ENCODE data around the gene FBN3.
A peak's percentile ranks its signal among the peaks of the same experiment; 100 is the strongest.
"Not testable (repeated sequence)": the region's sequence is repeated elsewhere in the genome, so short reads cannot be mapped to it uniquely, and the experiment has no call there.

The FBN3 gene

DNA sequence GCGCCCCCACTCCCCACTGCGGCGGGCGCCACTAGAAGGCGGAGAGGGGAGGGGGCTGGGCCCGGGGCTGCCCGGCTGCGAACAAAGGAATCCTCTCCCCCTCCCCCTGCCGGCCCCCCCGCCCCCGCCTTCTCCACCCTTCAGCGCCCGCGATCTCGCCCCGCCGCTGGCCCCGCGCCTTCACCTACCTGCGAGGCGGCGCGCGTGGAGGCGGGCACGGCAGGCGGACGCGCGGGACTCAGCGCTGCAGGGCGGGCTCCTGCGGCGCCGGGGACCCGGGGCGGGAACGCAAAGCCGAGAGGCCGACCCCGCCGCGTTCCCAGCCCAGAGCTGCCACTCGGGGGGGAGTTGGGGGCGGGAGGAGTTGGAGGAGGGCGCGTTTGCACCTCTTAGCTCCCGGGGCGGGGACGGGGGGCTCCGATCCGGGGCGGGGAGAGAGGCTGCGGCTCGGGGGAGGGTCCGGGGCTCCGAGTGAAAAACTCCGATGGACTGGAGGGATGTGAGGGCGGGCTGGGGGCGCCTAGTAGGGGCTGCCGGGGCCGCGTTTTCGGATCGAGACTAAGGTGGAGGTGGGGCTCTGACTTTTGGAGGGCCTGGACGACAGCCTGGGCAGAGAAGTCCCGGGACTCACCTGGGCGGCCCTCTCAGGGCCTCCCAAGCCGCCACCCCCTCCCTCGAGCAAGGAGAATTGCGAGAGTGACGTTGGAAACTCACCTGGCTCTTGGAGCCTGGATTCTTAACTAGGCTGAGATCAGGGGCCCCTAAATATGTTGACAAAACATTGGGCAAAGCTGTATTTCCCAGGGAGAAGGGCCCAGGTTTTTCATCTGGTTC lies at the start of gene FBN3:
FBN3 (minus strand) TSS at position 332 of the 834 bp plus-strand sequence. CDS start 2,112 bp downstream, outside the sequence.
- FAIRE-seq: no peak

DNA sequence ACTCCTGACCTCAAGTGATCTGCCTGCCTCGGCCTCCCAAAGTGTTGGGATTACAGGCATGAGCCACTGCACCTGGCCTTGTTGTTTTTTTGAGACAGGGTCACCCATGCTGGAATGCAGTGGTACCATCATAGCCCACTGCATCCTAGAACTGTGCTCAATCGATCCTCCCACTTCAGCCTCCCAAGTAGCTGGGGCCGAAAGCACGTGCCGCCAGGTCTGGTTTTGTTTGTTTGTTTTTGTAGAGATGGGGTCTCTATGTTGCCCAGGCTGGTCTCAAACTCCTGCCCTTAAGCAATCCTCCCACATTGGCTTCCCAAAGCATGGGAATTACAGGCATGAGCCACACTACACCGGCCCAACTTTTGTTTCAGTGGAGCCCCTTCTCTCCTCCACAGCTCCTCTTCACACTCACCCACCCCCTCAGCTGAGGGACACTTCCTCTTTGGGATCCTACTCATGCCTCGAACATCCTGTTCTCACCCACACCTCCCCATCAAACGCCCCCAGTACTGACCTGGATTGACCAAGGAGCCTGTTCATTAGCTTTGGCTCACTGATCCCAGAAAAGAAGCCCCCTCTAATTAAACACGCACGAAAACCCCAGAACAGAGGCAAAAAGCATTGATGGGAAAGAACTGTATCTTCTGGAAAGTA lies 47.0 kb upstream of the FBN3 start:
- FAIRE-seq: no peak

DNA sequence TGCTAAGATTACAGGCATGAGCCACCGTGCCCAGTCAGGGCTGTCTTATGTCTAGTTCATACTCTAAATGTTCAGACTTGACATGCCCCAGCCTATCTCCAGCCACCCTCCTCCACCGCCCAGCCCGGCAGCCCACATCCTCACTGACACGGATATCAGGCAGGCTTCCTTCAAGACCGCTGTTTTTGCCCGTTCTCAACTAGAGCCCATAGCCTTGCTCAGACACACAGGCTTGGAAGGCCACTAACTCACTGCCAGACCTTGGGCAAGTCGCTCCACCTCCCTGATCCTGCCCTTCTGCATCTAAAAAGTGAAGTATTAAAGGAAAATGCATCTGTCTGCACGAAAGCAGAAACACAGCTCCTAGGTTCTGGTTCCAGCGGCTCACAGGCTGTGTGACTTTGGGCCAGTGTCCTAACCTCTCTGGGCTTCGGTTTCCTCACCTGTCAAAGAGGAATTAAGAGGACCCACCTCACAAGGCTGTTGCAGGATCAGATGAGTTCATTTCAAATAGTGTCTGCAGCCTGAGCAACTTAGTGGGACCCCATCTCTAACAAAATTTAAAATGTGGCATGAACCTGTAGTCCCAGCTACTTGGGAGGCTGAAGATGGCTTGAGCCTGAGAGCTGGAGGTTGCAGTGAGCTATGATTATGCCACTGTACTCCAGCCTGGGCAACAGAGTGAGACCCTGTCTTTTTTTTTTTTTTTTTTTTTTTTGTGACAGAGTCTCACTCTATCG lies 45.3 kb upstream of the FBN3 start:
- FAIRE-seq: no peak

DNA sequence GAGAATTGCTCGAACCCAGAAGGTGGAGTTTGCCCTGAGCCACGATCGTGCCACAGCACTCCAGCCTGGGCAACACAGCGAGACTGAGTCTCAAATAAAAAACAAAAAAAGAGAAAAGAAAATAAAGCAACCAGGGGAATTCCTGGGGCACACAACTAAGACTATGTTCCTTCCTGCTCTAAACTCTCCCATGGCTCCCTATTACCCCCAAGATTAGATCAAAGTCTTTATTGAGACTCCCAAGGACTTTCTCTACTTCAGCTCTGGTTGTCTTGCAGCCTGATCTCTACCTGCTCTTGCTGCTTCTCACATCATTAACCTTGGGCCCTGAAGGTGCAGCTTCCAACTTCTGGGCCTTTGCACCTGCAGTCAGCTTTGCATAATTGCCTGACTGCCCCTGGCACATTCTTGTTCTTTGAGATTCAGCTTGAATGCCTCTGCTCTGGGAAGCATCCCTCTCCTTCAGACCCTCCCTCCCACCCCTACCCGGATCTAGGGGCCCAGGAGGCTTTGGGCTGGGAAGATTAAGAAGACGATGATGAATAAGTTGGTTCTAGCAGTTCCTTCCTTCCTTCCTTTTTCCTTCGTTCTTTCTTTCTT lies 42.9 kb upstream of the FBN3 start:
- no peak for FAIRE-seq

DNA sequence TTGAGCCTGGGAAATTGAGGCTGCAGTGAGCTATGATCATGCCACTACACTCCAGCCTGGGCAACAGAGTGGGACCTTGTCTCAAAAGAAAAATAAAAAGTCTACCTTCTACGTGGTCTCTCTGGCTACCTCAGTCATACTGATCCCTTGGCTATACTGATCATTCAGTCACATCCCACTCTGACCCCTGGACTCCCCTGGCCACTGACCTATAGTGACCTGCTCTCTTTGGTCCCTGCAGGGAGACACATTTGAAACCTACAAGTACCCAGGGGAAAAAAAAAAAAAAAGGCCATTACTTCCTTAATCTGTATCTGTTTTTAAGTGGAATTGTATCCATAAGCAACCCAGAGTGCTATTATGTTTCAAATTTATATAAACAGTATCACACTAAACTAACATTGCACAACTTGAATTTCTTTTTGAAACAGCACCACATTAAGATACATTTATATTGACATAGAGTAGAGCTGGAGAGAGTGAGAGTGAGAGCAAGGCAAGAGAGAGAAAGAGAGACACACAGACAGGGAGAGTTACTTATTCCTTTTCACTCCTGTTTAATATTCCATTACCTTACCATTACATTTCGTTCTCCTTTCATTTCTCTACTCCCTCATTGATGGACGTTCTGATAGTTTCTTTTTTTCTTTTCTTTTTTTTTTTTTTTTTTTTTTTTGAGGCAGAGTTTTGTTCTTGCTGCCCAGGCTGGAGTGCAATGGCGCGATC lies 36.1 kb upstream of the FBN3 start:
- no peak for FAIRE-seq

DNA sequence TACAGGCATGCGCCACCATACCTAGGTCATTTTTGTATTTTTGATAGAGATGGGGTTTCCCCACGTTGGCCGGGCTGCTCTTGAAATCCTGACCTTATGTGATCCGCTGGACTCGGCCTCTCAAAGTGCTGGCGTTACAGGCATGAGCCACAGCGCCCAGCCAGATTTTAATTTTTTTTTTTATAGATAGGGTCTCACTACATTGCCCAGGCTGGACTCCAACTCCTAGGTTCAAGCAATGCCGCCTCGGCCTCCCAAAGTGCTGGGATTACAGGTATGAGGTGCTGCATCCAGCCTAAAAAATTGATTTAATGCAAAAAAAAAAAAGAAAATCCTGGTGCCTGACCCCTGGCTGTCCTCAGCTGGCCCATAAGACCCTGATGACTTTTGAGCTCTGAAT lies 34.9 kb upstream of the FBN3 start:
- FAIRE-seq: no peak

DNA sequence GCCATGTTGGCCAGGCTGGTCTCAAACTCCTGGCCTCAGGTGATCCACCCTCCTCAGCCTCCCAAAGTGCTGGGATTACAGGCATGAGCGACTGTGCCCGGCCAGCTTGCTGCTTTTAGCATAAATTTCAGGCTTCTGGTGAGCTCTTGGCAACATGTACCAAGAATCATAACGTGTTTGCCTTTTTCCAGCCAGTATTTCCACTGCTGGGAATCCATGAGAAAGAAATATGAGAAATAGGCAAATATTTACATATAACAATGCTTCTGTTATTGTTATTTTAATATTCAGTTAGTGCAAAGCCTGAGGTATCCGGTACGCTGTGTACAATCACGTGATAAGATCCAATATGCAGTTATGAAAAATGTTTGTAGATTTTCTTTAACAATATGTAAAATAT lies 30.6 kb upstream of the FBN3 start:
- no peak for FAIRE-seq

DNA sequence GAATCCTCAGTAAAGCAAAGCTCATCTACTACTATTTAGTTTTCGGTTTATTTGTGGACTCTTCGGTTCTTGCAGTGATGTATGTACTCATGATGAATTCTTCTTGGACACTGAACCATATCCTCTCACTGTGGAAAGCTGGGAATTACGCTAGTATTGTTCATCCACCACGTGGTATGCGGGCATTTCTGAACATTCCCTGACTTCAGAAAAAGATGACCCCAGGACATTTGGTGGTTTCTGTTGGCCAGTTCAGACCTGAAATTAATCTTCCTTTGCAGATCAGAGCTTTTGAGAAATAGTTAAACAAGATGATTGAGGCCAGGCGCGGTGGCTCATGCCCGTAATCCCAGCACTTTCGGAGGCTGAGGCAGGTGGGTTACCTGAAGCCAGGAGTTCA lies 25.3 kb upstream of the FBN3 start:
- FAIRE-seq: no peak

DNA sequence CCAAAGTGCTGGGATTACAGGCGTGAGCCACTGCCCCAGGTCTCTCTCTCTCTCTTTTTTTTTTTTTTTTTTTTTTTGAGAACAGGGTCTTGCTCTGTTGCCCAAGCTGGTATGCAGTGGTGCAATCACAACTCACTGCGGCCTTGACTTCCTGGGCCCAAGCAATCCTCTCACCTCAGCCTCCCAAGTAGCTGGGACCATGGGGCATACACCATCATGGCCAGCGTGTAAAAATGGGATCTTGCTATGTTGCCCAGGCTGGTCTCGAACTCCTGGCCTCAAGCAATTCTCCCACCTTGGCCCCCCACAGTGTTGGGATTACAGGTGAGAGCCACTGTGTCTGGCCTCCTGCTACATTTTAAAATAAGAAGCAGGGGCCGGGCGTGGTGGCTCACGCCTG lies 19.1 kb upstream of the FBN3 start:
- FAIRE-seq: no peak

DNA sequence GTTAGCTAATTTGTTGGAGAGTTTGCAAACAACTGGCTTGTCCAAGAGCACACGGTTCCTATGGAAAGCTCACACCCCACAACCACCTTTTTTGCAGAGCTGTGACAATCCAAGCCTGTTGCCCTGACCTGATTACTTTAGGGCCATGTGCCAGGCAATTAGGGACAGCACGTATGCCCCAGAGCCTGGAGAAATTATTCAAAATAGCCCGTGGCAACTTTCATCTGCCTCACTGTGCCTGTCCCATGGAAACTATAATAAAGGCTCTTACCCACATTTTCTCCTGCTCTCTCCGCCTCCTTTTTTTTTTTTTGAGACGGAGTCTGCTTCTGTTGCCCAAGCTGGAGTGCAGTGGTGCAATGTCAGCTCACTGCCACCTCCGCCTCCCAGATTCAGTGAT lies 18.6 kb upstream of the FBN3 start:
- FAIRE-seq: no peak

DNA sequence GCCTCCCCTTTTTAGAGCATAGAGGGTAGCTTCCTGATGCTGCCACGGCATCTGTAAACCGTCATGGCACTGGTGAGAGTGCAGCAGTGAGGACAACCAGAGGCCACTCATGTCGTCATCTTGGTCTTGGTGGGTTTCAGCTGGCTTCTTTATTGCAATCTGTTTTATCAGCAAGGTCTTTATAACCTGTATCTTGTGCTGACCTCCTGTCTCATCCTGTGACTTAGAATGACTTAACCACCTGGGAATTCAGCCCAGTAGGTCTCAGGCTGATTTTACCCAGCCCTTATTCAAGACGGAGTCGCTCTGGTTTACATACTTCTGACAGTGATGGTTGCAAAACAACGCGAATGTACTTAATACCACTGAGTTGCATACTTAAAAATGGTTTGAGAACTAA lies 14.4 kb upstream of the FBN3 start:
- FAIRE-seq: no peak

DNA sequence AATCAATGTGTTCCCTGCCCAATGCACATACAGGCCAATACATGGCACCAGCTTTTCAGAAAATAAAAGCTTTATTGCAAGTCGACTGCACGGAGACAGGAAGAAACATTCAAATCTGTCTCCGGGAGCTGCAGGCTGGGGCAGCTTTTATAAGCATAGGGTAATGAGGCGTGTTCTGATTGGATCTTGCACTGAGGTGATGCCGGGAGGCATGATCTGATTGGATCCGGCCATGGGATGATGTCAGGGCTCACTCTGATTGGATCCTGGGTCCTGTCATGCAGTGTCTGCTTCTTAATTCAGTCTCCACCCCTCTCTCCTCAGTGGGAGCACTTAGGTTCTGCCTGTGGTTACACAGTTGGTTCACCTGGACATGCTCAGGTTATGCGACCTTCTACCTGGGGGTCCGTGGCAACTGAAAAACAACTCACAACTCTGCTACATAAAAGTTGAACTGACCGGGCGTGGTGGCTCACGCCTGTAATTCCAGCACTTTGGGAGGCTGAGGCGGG lies 11.8 kb upstream of the FBN3 start:
- no peak for FAIRE-seq

DNA sequence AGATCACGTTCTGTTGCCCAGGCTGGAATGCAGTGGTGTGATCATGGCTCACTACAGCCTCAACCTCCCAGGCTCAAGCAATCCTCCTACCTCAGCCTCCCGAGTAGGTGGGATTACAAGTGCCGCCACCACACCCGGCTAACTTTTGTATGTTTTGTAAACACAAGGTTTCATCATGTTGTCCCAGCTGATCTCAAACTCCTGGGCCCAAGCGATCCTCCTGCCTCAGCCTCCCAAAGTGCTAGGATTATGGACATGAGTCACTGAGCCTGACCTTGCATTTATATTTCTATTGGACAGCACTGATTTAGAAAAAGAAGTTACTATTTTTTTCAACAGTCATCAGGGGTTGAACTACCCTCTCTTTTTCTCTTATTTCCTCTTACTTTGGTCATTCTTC lies 9.9 kb upstream of the FBN3 start:
- FAIRE-seq: not testable (repeated sequence)

DNA sequence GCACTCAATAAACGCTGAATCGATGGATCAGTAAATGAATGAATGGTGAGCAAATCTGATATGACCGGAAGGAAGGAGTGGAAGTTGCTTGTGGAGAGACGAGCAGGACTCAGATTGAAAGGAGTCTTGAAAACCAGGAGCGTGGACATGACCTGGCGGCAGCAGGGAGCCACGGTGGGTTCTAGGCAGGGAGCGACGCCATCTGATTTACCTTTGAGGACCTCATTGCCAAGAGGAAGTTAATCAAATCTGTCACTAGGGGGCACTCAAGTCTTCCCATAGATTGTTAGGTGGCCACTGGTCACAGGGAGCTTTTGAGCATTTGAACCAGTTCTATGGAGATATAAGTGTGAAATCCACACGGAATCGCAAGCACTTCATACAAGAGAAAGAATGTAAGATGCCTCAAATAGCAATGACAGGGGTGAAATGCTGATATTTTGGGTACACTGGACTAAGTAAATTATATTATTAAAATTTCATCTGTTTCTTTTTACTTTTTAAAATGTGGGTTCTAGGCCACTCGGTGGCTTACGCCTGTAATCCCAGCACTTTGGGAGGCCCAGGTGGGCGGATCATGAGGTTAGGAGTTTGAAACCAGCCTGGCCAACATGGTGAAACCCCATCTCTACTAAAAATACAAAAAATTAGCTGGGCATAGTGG lies 9.2 kb upstream of the FBN3 start:
- peak; percentile 11 for FAIRE-seq

DNA sequence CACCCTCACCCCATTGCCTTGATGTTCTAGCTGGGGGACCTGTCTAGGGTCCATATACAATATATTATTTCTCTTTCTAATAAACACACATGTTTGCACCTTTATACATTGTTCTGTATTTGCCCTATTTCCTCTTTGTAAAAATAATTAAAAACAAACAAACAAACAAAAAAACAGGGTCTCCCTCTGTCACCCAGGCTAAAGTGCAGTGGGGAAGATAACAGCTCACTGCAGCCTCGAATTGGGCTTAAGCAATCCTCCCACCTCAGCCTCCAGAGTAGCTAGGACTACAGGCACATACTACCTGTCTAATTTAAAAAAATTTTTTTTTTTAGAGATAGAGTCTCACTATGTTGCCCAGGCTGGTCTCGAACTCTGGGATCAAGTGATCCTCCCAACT lies 5.9 kb upstream of the FBN3 start:
- FAIRE-seq: no peak

DNA sequence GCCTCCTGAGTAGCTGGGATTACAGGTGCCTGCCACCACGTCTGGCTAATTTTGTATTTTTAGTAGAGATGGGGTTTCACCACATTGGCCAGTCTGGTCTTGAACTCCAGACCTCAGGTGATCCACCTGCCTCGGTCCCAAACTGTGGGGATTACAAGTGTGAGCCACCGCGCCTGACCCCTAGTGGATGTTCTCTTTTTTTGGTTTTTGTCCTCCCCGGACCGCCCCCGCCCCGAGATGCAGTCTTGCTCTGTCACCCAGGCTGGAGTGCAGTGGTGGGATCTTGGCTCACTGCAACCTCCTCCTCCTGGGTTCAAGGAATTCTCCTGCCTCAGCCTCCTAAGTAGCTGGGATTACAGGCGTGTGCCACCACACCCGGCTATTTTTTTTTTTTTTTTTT lies 4.6 kb upstream of the FBN3 start:
- FAIRE-seq: not testable (repeated sequence)

DNA sequence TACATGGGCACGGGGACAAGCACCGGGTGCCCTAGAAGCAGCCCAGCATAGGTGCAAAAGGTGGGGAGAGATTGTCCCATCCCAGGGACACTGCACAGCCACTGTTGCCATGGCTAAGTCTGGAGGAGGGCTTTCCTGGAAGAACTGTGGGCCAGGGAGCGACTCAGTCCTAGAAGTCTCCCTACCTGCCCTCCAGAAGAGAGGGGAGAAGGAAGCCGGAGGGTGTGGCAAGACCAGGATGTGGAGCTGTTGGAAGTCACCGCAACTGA lies 2.3 kb upstream of the FBN3 start:
- FAIRE-seq: no peak

DNA sequence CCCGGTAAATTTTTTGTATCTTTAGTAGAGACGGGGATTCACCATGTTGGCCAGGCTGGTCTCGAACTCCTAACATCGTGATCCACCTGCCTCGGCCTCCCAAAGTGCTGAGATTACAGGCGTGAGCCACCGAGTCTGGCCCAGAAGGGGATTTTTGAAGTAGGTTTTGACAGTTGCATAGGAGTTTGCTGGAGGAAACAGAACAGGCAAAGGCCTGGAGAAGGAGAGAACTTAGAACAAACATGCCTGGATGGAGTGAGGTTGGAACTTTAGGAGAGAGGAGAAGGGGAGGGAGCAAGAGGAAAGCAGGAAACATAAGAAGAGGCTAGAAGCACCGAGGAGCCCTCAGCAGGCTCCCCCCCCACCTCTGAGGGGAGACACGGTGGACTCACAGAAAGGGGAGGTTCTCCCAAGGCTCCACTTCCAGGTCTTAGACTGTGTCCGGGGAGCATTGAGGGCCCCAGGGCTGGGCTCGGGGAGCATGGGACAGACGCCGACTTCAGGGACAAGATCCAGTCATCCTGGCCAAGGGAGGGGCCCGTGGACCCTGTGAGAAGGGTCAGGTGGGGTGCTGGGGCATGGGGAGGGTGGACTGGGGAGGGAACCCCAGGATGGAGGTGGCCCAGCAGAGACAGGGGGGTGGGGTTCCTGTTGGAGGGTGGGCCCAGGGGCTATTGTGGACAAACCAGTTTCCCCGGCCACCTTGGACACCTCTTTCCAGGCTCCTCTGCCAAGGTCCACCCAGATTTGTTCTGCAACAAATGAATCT lies 1.8 kb upstream of the FBN3 start:
- FAIRE-seq: no peak

DNA sequence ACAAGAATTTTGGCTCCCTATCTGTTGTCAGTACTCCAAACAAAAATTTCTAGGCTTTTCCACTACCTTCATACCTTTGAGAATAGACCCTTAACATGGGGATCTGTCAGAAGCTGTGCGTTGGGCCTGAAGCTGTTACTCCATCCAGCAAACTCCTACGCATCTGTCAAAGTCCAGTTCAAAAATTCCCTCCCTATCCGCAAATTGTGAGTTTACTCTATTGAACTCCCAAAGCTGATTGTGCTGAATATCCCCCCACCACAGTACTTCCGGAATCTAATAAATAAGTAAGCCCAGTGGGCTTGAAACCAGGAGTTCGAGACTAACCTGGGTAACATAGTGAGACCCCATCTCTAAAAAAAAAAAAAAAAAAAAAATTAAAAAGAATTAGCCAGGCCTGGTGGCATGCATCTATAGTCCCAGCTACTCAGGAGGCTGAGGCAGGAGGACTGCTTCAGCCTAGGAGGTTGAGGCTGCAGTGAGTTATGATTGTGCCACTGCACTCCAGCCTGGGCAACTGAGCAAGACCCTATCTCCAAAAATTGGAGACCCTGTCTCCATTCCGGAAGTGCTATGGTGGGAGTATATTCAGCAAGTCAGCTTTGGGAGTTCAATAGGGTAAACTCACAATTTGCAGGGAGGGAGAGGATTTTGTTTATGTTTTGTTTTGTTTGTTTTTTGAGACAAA lies 930 bp upstream of the FBN3 start:
- no peak for FAIRE-seq

DNA sequence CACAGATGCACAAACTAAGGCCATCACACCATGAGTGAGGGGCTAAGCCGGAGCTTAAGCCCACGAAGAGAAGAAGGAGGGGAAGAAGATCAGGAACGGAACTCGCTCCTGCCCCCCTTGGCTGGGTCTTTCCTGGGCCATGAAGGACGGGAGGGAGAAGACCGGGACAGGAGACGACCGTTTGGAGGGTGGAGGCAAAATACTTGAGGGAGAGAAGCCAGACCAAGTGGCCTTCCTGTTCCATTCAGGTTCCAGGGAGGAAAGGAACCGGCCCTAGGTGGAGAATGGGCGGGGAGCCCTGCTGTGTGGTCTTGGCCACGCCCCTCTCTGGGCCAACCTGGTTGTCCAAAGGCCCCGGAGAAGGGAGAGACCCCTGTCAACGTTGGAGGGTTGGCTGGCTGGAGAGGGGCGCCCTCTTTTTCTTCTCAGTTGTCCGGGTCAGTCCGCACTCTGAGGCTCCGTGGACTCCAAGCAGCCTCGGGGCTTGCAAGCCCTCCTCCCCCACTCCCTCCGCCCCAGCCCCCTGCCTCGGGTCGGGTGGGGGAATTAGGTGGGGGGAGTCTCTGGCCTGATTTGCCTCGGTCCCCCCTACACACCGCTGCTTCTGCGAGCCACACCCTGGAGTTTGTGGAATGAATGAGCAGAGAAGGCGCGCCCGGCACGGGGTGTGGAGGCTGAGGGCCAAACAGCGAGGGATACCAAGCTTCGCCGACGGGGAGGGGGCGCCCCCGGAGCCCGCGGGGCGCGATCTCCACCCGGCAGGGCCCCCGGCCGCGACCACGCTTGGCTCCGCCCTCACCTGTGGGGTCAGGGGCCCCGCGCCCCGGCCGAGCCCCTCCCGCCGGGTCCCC lies 757 bp downstream of the FBN3 start:
- FAIRE-seq: no peak
